Fibroblast of peridontal ligament (primary cell): ENCODE measurements around the gene NHLRC4.

Experiments
- DNase-seq: peaks from one replicate; pipeline ENCODE4 v3.0.0-alpha.2; 2010; ENCODE audit errors: extremely low read depth

Gene NHLRC4

DNA sequence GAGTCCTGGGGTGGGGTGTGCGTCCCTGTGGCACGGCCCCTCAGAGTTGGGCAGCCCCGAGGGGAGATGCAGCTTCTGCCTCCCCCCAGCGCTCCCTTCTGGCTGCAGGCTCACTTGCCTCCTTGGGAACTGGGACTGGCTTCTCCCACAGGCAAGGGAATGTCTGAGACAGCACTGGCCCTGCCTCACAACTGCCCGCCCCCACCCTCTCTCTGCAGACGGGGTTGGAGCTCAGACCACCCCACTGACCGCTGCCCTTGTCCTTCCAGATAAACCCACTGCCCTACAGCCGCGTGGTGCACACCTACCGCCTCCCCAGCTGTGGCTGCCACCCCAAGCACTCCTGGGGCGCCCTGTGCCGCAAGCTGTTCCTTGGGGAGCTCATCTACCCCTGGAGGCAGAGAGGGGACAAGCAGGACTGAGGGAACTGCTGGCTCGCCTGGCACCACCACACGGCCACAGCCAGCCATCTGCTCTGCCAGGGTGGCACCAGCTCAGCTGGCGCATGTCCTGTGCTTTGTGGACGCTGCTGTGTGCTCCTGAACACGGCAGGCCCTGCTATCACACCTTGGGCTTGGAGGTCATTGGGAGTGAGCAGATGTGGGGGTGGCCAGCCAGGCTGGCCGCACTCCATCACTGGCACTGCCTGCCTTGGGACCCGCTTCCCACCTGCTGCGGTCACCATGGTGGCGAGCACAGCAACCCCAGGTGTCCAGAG, 16.0 kb downstream of the NHLRC4 start:
- DNase-seq = no peak

DNA sequence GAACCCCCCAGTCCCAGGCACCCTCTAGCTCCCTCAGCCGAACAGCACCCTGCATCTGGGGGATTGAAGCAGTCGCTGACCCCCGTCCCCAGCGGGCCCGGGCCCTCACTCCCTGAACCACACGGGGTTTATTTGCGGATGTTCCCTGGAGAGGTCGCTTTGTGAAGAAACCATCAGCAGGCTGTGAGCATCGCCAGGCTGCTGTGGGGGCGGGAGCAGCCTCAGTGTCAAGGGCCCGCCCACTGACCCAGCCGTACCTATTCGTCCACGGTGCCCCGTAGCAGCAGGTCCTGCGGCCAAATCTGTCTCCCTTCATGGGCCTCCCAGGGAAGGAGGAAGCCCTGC, 16.6 kb downstream of the NHLRC4 start:
- no peak for DNase-seq

DNA sequence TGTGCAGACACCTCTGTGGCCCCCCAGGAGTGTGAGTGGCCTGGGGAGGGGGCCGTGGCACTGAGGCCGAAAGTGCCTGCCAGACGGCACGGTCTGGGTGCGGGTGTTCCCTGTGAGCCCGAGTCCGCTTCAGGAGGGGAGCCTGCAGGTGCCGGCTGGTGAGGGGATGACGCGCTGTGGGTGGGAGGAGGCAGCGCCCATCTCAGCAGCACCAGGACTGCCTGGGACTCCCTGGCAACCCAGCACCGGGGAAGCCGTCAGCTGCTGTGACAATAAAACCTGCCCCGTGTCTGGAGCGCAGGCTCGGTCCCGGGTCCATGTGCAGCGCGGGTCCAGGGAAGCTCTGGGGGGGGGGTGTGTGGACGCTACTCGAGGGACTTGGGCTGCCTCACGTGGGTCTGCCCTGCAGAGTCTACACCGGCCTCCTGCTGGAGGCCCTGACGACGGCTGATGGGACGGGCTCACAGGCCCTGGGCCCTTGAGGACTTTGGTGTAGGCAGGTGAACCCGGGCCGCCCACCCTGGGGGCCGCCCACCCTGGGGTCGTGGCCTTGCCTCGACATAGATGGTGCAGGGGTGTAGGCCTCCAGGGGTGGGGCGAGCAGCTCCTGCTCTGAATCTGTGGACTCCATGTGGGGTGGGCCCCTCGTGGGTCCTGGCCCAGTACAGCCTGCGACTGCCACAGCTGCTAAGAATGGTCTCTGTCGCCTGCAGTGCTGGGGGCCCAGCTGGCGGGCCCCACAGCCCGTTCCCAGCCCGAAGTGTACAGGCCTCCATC, 17.2 kb downstream of the NHLRC4 start:
- DNase-seq = no peak

DNA sequence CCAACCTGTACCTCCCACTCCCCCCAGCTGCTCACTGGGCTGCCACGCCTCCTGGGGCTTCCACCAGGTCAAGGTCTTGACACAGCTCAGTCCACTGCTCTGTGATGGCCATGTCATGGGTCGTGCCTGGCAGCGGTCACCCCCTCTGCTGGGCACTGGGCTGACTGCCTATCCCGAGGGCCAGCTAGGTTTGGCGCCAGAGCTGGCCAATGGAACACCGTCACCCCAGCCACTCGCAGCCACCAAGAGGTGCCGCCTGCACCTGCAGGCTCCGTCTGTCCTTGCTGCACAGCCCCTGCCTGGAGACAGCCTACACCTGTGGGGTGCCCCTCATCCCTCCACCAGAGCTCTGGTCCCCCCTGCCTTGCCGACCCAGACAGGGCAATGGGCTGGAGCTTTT, 18.5 kb downstream of the NHLRC4 start:
- DNase-seq = no peak

DNA sequence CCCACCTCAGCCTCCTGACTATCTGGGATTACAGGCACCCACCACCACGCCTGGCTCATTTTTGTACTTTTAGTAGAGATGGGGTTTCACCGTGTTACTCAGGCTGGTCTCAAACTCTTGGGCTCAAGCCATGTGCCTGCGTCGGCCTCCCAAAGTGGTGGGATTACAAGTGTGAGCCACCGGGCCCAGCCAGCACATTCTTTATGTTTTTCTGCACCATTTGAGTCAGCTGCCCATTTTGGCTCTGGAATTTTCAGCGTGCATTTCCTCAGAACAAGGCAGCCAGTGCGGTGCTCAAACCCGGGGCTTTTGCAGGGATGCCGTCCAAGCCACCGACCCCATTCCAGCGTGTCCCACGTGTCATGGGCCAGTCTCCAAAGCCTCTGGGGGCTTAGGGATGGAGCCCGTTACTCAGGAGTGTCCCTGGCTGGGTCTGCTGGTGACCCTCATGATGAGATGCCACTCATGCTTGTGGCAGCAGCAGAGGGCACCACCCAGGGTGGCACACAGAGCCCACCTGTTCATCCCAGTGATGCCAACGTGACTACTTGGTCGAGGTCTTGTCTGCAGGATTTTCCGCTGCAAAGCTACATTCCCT, 19.3 kb downstream of the NHLRC4 start:
- DNase-seq = peak; percentile 62

DNA sequence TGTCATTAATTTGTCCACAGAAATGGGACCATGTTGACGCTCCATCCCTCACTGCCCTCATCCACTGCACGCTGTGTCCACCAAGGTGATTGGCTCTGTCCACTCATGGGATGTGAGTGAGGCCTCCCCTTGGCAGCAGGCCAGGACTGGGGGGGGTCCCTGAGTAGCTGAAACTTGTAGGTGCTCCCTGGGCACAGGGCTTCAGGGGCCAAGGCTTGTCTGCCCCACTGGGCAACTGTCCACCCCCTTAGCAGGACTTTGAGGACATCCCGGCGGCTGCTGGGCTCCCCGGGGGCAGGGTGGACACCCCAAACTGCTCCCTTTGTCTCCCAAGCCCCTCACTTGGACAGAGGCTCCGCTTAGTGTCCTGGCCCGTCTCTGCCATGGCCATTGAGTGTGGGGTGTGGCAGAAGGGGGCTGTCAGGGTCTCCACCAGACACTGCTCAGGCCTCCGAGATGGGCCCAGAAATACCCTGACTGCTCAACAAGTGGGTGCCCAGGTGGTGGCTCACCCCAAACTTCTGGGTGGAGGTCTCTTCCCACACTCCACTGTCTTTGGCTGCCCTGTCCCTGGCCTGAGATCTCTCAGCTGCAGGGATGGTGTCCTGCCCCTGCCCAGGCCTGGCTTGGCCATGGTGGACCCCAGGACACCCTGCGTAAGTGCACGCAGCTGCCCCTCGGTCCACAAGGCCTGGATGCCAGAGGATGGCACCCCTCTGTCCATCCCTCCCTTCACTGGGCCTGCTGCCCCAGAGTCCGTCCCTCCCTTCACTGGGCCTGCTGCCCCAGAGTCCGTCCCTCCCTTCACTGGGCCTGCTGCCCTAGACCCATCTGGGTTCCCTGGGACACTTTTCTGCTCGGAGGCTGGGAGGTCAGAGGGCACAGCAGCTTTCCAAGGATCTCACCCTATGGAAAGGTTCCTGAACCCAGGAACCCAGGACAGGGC, 20.1 kb downstream of the NHLRC4 start:
- peak; percentile 18 for DNase-seq

DNA sequence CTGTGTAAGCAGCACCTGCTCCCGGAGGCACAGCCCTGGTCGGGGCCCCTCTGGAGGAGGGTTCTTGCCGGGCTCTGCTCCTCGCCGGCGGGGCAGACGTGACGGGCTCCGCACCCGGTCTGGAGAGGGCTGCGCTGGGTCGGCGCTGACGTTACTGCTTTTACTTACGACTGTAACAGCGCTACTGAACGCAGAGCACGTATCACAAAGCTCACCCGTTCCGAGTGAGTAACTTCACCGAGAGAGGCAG, 21.8 kb downstream of the NHLRC4 start:
- DNase-seq = peak; percentile 55

DNA sequence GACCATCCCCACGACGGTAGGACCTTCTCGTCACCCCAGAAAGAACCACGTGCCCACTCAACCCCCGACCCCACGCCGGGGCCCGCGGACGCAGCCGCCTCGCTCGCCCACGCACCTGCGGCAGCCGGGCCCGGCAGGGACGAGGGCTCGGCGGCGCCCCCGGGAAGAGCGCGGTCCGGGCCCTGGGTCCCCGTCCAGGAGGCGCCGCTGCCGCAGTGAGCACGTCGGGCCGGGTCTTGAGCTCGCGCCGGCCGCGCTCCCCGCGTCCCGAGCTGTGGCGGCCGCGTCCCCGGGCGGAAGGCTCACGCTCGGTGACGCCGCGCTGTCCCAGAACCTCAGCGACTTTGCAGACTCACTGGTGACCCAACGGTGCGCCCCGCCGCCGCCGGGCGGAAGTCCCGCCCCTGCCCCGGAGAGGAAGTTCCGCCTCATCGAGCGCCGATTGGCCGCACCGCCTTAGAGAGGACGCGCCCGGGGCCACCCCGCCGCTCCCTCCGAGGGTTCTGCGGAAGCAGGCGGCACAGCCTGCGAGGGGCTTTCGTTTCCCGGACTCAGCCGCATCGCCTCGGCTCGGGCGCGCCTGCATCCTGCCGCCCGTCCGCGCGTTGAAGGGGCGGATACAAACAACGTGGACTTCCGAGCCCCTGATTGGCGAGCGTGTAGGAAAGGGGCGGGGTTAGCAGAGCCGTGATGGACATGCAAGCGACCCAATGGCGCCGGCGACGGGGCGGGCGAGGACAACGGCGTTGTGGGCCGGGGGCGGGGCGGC, 22.3 kb downstream of the NHLRC4 start:
- DNase-seq = peak; percentile 93

DNA sequence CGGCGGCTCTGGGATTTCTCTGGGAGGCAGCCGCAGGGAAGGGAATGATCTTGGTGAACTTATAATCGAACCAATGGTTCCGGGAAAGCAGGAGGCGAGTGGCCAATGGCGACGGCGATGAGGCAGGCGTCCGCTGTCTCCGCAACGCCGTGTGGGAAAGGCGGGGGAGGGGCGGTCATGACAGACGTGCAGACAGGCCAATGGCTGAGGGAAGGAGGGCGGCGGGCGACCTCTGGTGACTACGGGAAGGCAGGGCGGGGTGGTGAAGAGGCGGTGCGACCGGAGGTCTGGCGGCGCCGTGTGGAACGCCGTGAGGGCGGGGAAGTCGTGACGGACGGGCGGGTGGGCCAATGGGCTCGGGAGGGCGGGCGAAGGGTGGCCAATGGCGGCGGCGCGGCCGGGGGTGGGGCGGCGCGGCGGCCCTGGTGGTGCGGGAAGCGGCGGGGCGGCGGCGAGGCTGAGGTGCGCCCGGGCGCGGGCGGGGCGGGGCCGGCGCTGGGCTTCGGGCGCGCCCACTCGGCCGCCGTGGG, 22.9 kb downstream of the NHLRC4 start, which contains the start of gene RAB40C:
Gene RAB40C (plus strand): TSS at position 409 of the 530 bp plus-strand sequence. CDS start 226 bp downstream, outside the sequence.
- peak; percentile 96 for DNase-seq

DNA sequence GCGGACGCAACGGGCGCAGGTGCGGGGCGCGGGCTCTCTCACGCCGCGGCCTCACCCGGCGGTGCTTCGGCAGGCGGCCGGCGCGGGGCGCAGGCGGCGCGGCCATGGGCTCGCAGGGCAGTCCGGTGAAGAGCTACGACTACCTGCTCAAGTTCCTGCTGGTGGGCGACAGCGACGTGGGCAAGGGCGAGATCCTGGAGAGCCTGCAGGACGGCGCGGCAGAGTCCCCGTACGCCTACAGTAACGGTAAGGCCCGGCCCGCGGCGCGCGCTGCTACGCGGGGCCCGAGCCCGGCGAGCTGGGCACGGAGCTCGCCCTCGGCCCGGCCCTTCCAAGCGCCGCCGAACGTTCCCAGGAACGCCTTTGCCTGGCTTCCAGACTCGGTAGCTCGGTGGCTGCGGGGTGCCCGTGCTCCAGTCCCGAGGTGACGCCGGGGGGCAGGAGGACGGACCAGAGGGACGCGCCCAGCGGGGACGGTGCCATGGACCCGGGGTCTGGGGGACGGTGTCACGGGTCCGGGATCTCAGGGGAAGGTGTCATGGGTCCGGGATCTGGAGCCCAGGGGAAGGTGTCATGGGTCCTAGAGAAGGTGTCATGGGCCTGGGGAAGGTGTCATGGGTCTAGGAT, 23.5 kb downstream of the NHLRC4 start:
- peak; percentile 23 for DNase-seq

DNA sequence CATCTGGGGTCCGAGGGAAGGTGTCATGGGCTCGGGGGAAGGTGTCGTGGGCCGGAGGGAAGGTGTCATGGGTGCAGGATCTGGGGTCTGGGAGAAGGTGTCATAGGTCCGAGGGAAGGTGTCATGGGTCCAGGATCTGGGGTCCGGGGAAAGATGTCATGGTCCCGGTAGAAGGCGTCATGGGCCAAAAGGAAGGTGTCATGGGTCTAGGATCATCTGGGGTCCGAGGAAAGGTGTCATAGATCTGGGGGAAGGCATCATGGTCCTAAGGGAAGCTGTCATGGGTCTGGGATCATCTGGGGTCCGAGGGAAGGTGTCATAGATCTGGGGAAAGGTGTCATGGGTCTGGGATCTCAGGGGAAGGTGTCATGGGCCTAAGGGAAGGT, 24.0 kb downstream of the NHLRC4 start:
- DNase-seq = no peak

DNA sequence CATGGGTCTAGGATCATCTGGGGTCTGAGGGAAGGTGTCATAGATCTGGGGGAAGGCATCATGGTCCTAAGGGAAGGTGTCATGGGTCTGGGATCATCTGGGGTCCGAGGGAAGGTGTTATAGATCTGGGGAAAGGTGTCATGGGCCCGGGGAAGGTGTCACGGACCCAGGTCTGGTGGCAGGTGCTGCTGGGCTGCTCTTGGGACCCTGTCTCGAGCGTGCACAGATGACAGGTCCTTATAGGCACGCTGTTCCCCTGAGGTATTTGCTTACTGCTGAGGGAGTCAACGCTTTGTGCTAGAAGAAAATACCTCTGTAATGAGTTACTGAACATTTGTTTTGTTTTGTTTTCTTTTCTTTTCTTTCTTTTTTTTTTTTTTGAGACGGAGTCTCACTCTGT, 24.4 kb downstream of the NHLRC4 start:
- no peak for DNase-seq

DNA sequence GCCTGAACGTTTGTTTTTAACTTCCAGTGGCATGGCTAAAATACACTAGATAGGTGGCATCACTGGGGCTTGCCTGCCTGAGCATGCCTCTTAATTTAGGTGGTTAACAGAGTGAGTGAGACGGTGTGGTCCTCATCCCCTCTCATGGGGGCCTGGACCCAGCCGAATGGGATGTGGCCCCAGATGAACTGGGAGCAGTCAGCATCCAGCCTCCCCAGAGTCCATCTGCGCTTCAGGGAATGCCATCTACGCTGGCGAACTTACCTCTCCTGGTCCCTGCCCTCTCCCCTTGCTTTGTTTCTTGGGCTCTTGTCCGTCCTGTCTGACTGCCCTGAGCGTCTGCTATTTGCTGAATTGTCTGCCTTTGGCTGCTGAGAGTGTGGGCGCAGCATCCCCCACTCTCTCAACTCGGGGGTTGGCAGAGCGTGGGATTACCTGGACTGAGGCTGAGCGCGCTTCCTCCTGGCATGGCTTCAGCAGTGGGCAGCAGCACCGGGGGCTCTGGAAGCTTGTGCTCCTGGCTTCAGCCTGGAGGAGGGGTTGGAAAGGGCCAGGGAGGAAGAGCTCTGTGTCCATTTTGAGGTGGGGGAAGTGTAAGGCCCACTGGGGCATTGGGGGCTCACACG, 25.2 kb downstream of the NHLRC4 start:
- DNase-seq = no peak

DNA sequence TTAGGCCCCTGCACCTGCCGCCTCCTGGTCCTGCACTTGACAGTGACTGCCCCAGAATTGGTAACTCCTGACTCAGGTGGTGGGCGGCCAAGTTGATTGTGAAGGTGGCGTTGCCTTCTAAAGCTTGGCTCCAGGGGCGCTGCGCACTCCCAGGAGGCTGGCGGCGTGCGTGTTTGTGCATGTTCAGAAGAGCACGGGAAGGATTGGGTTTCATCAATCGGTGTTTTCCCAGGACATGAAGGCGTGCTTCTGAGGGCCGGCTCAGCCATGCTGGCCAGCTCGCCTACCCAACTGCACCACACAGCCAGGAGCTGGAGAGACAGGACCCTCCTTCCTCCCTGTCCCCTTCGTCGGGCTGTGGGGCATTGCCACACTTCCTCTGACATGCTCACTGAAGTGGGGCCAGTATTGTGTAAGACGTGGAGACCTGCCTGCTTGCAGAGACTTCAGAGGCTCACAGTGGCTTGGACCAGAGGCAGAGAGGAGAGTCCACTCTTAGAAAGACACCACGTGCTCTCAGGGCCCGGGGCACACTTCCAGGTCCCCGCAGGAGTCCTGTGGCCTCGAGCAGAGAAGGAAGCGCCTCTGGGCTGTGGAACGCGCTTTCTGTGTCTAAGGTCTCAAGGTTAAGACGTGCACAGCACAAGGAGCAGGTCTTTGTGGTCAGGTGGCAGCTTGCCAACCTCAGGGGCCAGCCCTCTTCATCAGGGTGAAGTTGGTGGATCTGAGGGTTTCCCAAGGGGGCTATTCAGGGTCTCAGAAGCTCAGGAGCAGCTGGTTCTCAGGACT, 25.9 kb downstream of the NHLRC4 start:
- no peak for DNase-seq

DNA sequence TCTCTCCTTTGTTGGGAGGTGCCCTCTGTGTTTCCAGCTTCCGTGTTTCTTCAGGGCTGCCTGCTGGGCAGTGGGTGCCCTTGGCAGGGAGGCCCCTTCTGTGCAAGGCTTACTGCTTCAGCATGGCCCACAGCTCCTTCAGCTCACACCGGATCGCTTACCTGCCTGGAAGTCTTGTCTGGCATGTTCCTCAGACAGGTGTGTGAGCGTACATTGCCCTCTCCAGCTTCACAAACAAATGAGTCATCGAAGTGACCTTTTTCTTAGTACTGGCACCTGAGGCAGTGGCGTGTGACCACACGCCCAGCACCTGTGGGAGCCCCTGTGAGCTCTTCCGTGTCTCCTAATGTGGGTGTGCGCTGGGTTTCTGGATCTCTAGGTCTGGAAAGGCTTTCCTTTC, 26.6 kb downstream of the NHLRC4 start:
- DNase-seq = no peak

DNA sequence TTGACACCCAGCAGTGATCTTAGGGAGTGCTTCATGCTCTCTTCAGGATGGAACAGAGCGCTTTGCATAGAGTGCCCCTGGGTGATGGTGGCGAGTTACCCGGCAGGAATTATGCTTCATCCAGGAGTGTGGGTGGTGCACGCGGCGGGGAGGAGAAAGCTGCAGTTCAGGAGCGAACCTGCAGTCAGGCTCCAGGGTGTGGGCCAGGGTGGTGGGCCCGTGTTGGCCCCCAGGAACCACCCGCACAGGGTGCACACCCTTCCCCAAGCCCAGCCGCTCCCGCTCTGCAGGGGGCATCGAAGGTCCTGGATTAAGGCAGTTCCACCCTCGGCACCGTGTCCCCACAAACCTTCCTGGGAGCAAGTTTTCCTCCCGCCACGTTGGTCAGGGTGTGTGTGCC, 27.0 kb downstream of the NHLRC4 start:
- no peak for DNase-seq

DNA sequence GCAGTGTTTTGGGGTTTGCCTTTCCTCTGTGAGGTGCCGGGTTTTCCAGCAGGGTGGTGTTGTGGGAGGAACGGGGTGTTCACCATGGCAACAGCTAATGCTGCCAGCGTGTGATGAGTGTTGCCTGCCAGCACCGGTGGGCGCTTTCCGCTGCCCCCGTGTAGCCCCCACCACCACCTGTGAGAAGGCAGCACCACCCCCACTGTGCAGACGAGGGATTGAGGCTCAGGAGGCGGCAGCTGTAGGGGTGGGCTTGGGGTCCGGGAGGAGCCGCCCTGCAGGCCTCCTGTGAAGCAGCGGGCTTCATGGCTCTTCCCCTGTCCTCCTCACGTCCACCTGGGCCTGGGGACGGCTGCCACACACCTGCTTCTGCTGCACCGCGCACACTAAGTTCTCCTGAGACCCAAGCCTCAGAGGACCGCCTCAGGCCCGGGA, 28.3 kb downstream of the NHLRC4 start:
- DNase-seq = no peak

DNA sequence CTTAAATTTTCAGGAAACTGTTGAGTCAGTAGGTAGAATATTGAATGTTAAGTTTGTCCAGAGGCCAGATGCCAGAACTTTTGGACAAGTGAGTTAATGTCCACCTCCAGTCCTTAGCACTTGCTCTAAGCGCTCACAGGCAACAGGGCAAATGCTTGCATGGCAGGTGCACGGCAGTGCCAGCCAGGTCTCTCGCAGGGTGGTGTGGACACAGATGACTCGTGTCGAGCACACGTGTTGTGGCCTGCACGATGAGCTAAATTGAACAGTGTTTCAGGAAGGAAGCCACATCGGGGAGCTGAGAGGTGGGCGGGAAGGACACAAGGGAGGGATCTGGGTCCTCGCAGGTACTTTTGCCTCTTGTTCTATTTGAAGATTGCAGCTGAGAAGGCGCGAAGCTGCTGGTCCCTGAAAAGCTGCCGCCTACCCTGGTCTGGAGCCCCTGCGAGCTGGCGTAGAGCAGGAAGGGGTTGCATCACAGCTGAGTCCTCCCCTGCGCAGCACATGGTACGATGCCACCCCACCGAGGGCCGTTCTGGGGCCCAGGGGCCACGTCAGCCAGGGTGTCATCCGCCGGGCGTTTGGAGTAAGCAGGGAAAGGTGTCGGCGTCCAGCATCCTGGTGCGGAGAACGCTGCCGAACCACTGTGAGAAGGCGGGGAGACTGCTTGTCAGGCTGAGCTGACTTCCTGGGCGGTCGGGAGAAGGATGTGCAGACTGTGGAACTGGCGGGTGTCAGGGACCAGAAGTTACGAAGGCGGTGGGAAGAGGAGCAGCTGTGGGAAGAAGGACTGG, 29.3 kb downstream of the NHLRC4 start:
- no peak for DNase-seq

DNA sequence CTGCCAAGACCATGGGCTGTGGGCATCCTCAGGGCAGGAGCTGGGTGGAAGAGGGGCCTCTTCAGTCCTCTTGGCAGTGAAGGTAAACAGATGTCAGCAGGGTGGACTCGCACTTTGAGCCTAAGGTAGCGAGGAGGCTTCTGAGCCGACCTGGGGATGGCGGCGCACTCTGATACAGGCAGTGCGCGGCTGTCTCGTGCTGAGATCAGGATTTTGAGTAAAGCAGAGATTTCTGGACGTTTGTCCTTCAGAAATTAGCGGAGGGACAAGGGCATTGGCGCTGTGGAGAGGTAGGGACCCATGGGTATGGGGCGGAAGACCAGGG, 29.9 kb downstream of the NHLRC4 start:
- DNase-seq = no peak
